Stimulated activated CD8-positive, alpha-beta memory T cell treated with anti-CD3 and anti-CD28 coated beads, Interleukin-4, amount 100 ng/mL, for 1 hour (primary cell): Measurements from ENCODE around the gene TSPAN32.
"Not testable (repeated sequence)": the region's sequence is repeated elsewhere in the genome, so short reads cannot be mapped to it uniquely, and the experiment has no call there.

Experiments
- DNase-seq, 2 donors: peaks; one replicate each; pipeline ENCODE4 v3.0.0-alpha.2; 2020; ENCODE audit warnings: low read depth in 2 of 2, low spot score in 1 of 2

The TSPAN32 gene

GRCh38 chr11:2332569-2332968 is 30.8 kb downstream of the TSPAN32 start:
- DNase-seq, result not testable (repeated sequence)

- DNase-seq, result not testable (repeated sequence)
Measured at GRCh38 chr11:2333486-2334205, 31.8 kb downstream of the TSPAN32 start.

GRCh38 chr11:2335286-2335685 is 33.5 kb downstream of the TSPAN32 start:
- DNase-seq, result not testable (repeated sequence)

GRCh38 chr11:2338760-2339159 is 36.9 kb downstream of the TSPAN32 start:
- DNase-seq, result not testable (repeated sequence)

- no peak for DNase-seq
Measured at GRCh38 chr11:2342557-2342956, 40.7 kb downstream of the TSPAN32 start.

GRCh38 chr11:2342981-2343380 is 41.2 kb downstream of the TSPAN32 start:
- no peak for DNase-seq

GRCh38 chr11:2343502-2343901 is 41.7 kb downstream of the TSPAN32 start:
- DNase-seq, result no peak

GRCh38 chr11:2345050-2345449 is 43.2 kb downstream of the TSPAN32 start:
- no peak for DNase-seq

- no peak for DNase-seq
Measured at GRCh38 chr11:2346014-2346413, 44.2 kb downstream of the TSPAN32 start.

- no peak for DNase-seq
Measured at GRCh38 chr11:2346586-2347307, 44.9 kb downstream of the TSPAN32 start.

GRCh38 chr11:2347308-2347830 is 45.6 kb downstream of the TSPAN32 start:
- DNase-seq, result no peak

GRCh38 chr11:2348986-2349385 is 47.2 kb downstream of the TSPAN32 start:
- no peak for DNase-seq

GRCh38 chr11:2351701-2352100 is 49.9 kb downstream of the TSPAN32 start:
- DNase-seq, result no peak

GRCh38 chr11:2352420-2352819 is 50.6 kb downstream of the TSPAN32 start:
- no peak for DNase-seq

- no peak for DNase-seq
Measured at GRCh38 chr11:2355000-2355644, 53.3 kb downstream of the TSPAN32 start.

- DNase-seq, result no peak
Measured at GRCh38 chr11:2357246-2357645, 55.4 kb downstream of the TSPAN32 start.

GRCh38 chr11:2357651-2358050 is 55.8 kb downstream of the TSPAN32 start:
- not testable (repeated sequence) for DNase-seq

GRCh38 chr11:2358754-2359442 is 57.1 kb downstream of the TSPAN32 start:
- no peak for DNase-seq

- DNase-seq, result no peak
Measured at GRCh38 chr11:2359557-2359956, 57.7 kb downstream of the TSPAN32 start.

- no peak for DNase-seq
Measured at GRCh38 chr11:2360081-2360642, 58.3 kb downstream of the TSPAN32 start.

GRCh38 chr11:2361565-2361964 is 59.8 kb downstream of the TSPAN32 start:
- no peak for DNase-seq
